Epithelial cell of esophagus (primary cell): ENCODE data around the gene GNAO1.

ENCODE experiments used
- DNase-seq: peaks from one replicate; pipeline ENCODE4 v3.0.0; 2010; ENCODE audit warnings: low read depth
- H3K4me3 ChIP-seq: 2 replicates; pipeline ENCODE4 v1.5.1; 2011; ENCODE audit warnings: mild to moderate bottlenecking, low read length, control low read depth
- CTCF ChIP-seq: IDR thresholded peaks from 2 replicates; pipeline ENCODE4 v1.5.1; 2011; ENCODE audit warnings: low read depth, mild to moderate bottlenecking, low read length, control low read depth, inconsistent platforms; ENCODE audit not compliant: insufficient read depth; ENCODE audit errors: missing control alignments

GNAO1 gene

DNA sequence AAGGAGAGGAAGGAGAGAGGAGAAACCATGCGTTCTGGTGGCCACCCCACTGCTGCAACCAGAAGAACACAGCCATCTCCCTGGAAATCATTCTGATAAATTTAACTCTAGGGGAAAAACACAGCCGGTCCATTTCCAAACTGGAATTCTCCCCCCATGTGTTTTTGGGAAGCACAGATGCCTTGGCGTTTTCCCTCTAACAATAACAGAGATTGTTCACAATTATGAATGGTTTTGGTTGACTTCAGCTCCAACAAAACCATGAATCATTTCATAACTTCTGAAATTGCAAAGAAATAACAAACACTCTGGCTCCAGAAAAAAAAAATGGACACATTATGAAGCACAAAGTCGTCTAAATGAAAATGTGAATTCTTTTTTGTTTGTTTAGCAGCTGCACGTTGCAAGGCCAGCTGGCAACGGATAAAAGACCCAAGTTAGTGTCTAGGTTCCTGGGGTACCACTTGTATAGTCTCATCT lies 46.2 kb downstream of the GNAO1 start:
- no peak overlapping the region for H3K4me3 ChIP-seq

DNA sequence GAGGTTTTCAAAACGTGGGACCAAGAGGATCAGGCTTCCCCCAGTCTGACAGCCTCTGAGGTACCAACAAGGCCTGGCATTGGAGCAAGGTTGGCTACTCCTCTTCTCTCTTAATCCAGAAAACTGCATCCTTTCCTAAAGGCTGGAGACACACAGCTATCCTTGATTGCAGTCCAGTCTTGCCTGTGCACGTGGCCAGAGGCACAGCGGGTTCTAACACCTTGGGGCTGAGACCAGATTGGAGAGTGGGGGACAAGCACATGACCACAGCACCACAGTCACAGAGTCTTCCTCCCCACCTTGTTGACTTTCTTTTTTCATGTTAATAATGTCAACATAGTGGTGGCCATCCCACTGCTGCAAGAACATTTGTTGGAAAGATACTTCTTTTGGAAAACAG lies 46.9 kb downstream of the GNAO1 start:
- DNase-seq = no peak
- no peak for TF ChIP-seq CTCF
- H3K4me3 ChIP-seq = no peak overlapping the region

More for the DNA sequence above, 46.2 kb downstream of the GNAO1 start:
- TF ChIP-seq CTCF = no peak
- no peak for DNase-seq

GRCh38 chr16:56241596-56241995 lies 50.3 kb downstream of the GNAO1 start:
- no peak for TF ChIP-seq CTCF
- H3K4me3 ChIP-seq = no peak overlapping the region
- DNase-seq = peak; percentile 30

- no peak for TF ChIP-seq CTCF
- no peak overlapping the region for H3K4me3 ChIP-seq
- no peak for DNase-seq
These were observed 51.5 kb downstream of the GNAO1 start for GRCh38 chr16:56242740-56243139.

DNA sequence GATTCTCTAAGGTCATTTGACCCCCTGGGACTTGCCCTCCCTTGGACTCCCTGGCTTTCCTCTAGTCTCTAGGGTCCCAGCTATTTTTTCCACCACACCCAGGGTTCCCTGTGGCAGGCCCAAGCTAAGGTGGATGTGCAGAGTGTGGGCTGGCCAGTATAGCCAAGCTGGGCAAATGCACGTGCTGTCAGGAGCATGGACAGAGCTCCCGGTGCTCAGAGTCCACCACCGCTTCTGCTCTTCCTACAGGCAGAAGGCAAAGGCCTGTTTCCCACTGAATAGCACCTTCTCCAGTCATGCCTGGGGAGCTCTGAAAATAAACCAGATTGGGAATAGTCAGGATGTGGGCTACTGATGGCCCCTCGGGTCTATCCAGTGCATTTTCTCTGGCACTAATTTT lies 53.3 kb downstream of the GNAO1 start:
- no peak overlapping the region for H3K4me3 ChIP-seq
- DNase-seq = no peak
- no peak for TF ChIP-seq CTCF

GRCh38 chr16:56245197-56245596 lies 53.9 kb downstream of the GNAO1 start:
- no peak for TF ChIP-seq CTCF
- no peak overlapping the region for H3K4me3 ChIP-seq
- DNase-seq = peak; percentile 73

GRCh38 chr16:56246051-56246817 lies 54.9 kb downstream of the GNAO1 start:
- TF ChIP-seq CTCF = no peak
- H3K4me3 ChIP-seq = no peak overlapping the region
- DNase-seq = peak; percentile 94
